ENCODE data around the gene ZNF765.

GRCh38 chr19:53355739-53356138 lies 39.2 kb upstream of the ZNF765 start:
- TF ChIP-seq, protein P1, sequence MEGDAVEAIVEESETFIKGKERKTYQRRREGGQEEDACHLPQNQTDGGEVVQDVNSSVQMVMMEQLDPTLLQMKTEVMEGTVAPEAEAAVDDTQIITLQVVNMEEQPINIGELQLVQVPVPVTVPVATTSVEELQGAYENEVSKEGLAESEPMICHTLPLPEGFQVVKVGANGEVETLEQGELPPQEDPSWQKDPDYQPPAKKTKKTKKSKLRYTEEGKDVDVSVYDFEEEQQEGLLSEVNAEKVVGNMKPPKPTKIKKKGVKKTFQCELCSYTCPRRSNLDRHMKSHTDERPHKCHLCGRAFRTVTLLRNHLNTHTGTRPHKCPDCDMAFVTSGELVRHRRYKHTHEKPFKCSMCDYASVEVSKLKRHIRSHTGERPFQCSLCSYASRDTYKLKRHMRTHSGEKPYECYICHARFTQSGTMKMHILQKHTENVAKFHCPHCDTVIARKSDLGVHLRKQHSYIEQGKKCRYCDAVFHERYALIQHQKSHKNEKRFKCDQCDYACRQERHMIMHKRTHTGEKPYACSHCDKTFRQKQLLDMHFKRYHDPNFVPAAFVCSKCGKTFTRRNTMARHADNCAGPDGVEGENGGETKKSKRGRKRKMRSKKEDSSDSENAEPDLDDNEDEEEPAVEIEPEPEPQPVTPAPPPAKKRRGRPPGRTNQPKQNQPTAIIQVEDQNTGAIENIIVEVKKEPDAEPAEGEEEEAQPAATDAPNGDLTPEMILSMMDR (IDR thresholded peaks at IDR 0.05; ENCODE audit: low read length), result no peak
- no peak for TF ChIP-seq EZH2 (IDR thresholded peaks at IDR 0.05; ENCODE audit: borderline replicate concordance, low read length)

All from OCI-LY1 (cell line).